ENCODE measurements around the gene AGO4.
"Not testable (repeated sequence)": the region's sequence is repeated elsewhere in the genome, so short reads cannot be mapped to it uniquely, and the experiment has no call there.

Gene AGO4

GRCh38 chr1:35888255-35888654, 80.4 kb downstream of the AGO4 start:
- no peak for DNase-seq (ENCODE audit: low read depth, low spot score)

GRCh38 chr1:35888981-35889380, 81.2 kb downstream of the AGO4 start:
- DNase-seq (ENCODE audit: low read depth, low spot score); H3K27ac ChIP-seq: not testable (repeated sequence)

More at GRCh38 chr1:35888255-35888654, 80.4 kb downstream of the AGO4 start:
- H3K27ac ChIP-seq: no peak overlapping the region

GRCh38 chr1:35893051-35893879, 85.4 kb downstream of the AGO4 start:
- H3K27ac ChIP-seq: no peak overlapping the region
- DNase-seq (ENCODE audit: low read depth, low spot score): no peak

GRCh38 chr1:35894183-35894582, 86.4 kb downstream of the AGO4 start:
- DNase-seq (ENCODE audit: low read depth, low spot score): no peak
- no peak overlapping the region for H3K27ac ChIP-seq

- no peak overlapping the region for H3K27ac ChIP-seq
- no peak for DNase-seq (ENCODE audit: low read depth, low spot score)
Observed at GRCh38 chr1:35894656-35895055, 86.8 kb downstream of the AGO4 start.

- no peak overlapping the region for H3K27ac ChIP-seq
- no peak for DNase-seq (ENCODE audit: low read depth, low spot score)
Observed at GRCh38 chr1:35899941-35900340, 92.1 kb downstream of the AGO4 start.

- no peak overlapping the region for H3K27ac ChIP-seq
- DNase-seq (ENCODE audit: low read depth, low spot score): no peak
Observed at GRCh38 chr1:35901235-35901634, 93.4 kb downstream of the AGO4 start.

GRCh38 chr1:35902671-35903070, 94.9 kb downstream of the AGO4 start:
- no peak for DNase-seq (ENCODE audit: low read depth, low spot score)
- H3K27ac ChIP-seq: no peak overlapping the region
